GM06990 (cell line): ENCODE measurements around the gene USP38.

Experiments
- DNase-seq: peaks from one replicate; pipeline ENCODE4 v3.0.0-alpha.2; 2011; ENCODE audit not compliant: insufficient read length; ENCODE audit errors: extremely low read depth
- H3K27me3 ChIP-seq: replicated peaks from 2 replicates; pipeline ENCODE4 v1.6.0; 2011; ENCODE audit warnings: low read length; ENCODE audit not compliant: control insufficient read depth, insufficient read depth
- H3K36me3 ChIP-seq: 2 replicates; pipeline ENCODE4 v1.5.1; 2011; ENCODE audit warnings: low read length; ENCODE audit not compliant: control insufficient read depth, insufficient read depth
- H3K4me3 ChIP-seq: replicated peaks from 2 replicates; pipeline ENCODE4 v1.5.1; 2011; ENCODE audit warnings: low read depth, mild to moderate bottlenecking, control low read depth, low read length
- TF ChIP-seq, protein P1 (sequence below): IDR thresholded peaks from 2 replicates; pipeline ENCODE4 v1.5.1; 2011; ENCODE audit warnings: low read length, control low read depth, mild to moderate bottlenecking, inconsistent platforms; ENCODE audit not compliant: insufficient read depth, poor library complexity, severe bottlenecking

The USP38 gene

DNA sequence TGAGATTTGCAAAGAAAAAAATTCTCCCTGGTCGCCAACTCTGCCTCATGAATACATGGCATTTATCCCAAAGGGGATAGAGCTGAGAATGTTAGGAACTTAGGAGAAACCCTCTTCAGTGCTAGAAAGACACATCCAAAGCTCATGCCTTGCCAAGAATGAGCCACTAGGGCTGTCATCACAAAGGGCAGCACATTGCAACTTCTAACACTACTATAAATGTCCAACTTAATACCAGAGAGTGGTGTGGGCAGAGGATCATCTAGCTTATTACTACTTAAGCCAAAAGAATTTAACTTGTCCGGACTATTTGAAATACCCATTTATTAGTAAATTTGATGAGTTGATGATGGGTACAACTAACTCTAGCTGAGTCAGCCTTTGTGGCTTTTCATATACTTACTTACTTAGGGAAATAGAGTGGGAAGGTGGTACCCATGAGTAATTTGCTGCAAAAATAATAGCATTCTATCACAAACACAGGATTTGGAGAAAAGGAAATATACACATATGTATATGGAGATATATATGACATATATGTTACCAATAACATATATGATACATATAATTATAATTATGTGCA lies 85.6 kb downstream of the USP38 start:
- H3K27me3 ChIP-seq, result no peaks in the 10 kb centered on the region
- DNase-seq, result no peak
- TF ChIP-seq, protein P1, sequence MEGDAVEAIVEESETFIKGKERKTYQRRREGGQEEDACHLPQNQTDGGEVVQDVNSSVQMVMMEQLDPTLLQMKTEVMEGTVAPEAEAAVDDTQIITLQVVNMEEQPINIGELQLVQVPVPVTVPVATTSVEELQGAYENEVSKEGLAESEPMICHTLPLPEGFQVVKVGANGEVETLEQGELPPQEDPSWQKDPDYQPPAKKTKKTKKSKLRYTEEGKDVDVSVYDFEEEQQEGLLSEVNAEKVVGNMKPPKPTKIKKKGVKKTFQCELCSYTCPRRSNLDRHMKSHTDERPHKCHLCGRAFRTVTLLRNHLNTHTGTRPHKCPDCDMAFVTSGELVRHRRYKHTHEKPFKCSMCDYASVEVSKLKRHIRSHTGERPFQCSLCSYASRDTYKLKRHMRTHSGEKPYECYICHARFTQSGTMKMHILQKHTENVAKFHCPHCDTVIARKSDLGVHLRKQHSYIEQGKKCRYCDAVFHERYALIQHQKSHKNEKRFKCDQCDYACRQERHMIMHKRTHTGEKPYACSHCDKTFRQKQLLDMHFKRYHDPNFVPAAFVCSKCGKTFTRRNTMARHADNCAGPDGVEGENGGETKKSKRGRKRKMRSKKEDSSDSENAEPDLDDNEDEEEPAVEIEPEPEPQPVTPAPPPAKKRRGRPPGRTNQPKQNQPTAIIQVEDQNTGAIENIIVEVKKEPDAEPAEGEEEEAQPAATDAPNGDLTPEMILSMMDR, result no peak
- no peaks in the 10 kb centered on the region for H3K36me3 ChIP-seq
- H3K4me3 ChIP-seq, result no peak overlapping the region
